ENCODE measurements around the gene ZNF469. TPM values are rescaled to one million over a fixed set of nuclear protein-coding genes. Genes with fewer than 3 reads are reported as not detected.

Gene ZNF469
- total and polyA plus RNA-seq, 8 donors, result 1.4 to 5.5 (median 2.6) TPM

DNA sequence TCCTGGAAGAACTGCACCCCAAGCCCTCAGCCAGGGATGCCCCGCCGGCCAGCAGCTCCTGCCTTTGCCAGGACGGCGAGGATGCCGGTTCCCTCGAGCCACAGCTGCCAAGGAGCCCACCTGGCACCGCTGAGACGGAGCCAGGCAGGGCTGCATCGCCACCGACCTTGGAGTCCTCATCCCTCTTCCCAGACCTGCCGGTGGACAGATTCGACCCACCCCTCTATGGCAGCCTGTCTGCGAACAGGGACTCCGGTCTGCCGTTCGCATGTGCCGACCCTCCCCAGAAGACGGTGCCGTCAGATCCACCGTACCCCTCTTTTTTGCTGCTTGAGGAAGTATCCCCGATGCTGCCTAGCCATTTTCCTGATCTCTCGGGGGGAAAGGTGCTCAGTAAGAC lies 48.9 kb downstream of the ZNF469 start:
- H3K4me3 ChIP-seq, result no peak overlapping the region
- intact Hi-C loops (cut with DNase I), result no loop called here
- no peaks in the 10 kb centered on the region for H3K36me3 ChIP-seq
- DNase-seq (no peak), ATAC-seq (no peak)
- H3K9me3 ChIP-seq, result no peaks in the 10 kb centered on the region
- TF ChIP-seq, protein P1, sequence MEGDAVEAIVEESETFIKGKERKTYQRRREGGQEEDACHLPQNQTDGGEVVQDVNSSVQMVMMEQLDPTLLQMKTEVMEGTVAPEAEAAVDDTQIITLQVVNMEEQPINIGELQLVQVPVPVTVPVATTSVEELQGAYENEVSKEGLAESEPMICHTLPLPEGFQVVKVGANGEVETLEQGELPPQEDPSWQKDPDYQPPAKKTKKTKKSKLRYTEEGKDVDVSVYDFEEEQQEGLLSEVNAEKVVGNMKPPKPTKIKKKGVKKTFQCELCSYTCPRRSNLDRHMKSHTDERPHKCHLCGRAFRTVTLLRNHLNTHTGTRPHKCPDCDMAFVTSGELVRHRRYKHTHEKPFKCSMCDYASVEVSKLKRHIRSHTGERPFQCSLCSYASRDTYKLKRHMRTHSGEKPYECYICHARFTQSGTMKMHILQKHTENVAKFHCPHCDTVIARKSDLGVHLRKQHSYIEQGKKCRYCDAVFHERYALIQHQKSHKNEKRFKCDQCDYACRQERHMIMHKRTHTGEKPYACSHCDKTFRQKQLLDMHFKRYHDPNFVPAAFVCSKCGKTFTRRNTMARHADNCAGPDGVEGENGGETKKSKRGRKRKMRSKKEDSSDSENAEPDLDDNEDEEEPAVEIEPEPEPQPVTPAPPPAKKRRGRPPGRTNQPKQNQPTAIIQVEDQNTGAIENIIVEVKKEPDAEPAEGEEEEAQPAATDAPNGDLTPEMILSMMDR (IDR thresholded peaks at IDR 0.05), result no peak
- no peak overlapping the region for H3K27ac ChIP-seq
- H3K4me1 ChIP-seq, result peaks cover 9 to 23% of the 10 kb centered on the region in 2 donors
- H3K27me3 ChIP-seq, result peaks cover 7 to 72% of the 10 kb centered on the region in 2 donors

DNA sequence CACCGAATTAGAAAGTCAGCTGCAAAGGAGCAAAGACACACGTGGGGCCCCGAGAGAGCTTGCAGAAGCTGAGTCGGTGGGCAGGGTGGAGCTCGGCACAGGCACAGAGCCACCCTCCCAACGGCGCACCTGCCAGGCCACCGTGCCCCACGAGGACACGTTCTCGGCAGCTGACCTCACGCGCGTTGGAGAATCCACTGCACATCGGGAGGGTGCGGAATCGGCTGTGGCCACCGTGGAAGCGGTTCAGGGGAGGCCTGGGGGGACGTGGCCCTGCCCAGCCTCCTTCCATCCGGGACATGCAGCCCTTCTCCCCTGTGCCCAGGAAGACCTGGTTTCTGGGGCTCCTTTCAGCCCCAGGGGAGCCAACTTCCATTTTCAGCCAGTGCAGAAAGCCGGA lies 49.4 kb downstream of the ZNF469 start:
- Histone ChIP-seq H3K27me3 (peaks cover 7 to 77% of the 10 kb centered on the region in 2 donors), H3K27ac (no peak overlapping the region), H3K4me1 (peaks cover 9 to 23% of the 10 kb centered on the region in 2 donors), H3K9me3 (no peaks in the 10 kb centered on the region), H3K36me3 (no peaks in the 10 kb centered on the region), H3K4me3 (no peak overlapping the region)
- TF ChIP-seq, protein P1 (IDR thresholded peaks at IDR 0.05), result no peak
- intact Hi-C loops (cut with DNase I), result no loop called here
- ATAC-seq (no peak), DNase-seq (no peak)

Other genes starting within 250 kb of the ZNF469 start
- 1 to 10 TPM; 6.2 to 7.0 TPM for gene ZFPM1, start 70.3 kb downstream of the ZNF469 start, total RNA-seq
- 1 to 10 TPM; 1.8 to 5.1 (median 2.5) TPM for gene ZFPM1, start 70.3 kb downstream of the ZNF469 start, polyA plus RNA-seq (ENCODE audit: insufficient read length in 6 of 6)
- 10 to 100 TPM; 37.1 to 48.2 TPM for gene ZC3H18, start 187.4 kb downstream of the ZNF469 start, total RNA-seq
- gene ZC3H18, start 187.4 kb downstream of the ZNF469 start, polyA plus RNA-seq (ENCODE audit: insufficient read length in 6 of 6), result 10 to 100 TPM; 33.8 to 53.1 (median 38.5) TPM

All from left lung (tissue), 10 donors.